ENCODE data around the gene EXOC3L4.

EXOC3L4 gene

GRCh38 chr14:103103461-103104388 lies 9.2 kb downstream of the EXOC3L4 start:
- TF ChIP-seq GATA2 (IDR thresholded peaks at IDR 0.05; ENCODE audit: low read depth, low read length), result no peak
- no peak for TF ChIP-seq GATA3 (IDR thresholded peaks at IDR 0.05; ENCODE audit: low read depth, low read length)

DNA sequence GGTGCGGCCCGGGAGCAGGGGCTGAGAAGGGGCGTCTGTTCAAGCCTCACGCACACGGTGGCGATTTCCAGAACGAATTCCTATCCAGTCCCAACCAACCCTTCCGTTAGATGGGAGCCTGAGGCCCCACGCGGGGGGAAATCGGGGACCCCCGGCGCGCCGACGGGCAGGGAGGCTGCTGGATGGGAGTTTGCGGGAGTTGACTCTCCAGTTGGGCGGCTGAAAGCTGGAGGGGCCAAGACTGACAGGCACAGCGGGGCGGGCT lies 9.8 kb downstream of the EXOC3L4 start:
- TF ChIP-seq GATA2 (IDR thresholded peaks at IDR 0.05; ENCODE audit: low read depth, low read length), result no peak
- TF ChIP-seq GATA3 (IDR thresholded peaks at IDR 0.05; ENCODE audit: low read depth, low read length), result no peak

DNA sequence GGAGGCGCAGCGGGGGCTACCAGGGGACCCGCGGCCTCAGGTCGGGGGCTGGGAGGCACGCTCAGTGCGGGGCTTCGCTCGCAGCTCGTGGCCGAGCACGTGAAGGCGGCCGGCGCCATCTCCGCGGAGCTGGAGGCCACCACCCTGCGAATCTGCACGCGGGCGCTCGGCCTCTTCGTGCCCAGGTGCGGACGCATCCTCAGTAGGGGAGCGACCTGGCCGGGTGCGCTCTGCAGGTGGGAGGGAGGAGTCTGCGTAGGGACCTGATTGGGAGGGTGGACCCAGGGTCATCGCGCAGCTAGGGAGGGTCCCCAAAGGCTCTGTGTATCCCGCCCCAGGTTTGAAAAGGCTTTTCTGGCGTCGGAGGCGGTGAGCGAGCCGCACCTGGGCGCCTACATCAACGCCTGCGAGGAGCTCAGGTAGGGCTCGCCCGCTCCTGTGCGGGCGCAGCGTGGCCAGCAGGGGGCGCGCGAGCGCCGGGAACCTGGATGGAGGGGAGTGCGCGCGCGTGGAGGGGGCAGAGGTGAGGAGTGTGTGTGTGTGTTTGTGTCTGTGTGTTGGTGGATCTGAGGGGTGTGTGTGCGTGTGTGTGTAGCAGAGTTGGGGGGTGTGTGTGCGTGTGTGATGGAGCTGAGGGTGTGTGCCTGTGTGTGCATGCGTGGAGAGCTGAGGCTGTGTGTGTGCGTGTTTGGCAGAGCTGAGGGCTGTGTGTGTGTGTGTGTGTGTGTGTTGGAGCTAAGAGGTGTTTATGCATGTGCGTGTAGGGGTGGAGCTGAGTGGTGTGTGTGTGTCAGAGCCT lies 10.3 kb downstream of the EXOC3L4 start:
- no peak for TF ChIP-seq GATA3 (IDR thresholded peaks at IDR 0.05; ENCODE audit: low read depth, low read length)
- no peak for TF ChIP-seq GATA2 (IDR thresholded peaks at IDR 0.05; ENCODE audit: low read depth, low read length)

- TF ChIP-seq GATA2 (IDR thresholded peaks at IDR 0.05; ENCODE audit: low read depth, low read length), result no peak
- no peak for TF ChIP-seq GATA3 (IDR thresholded peaks at IDR 0.05; ENCODE audit: low read depth, low read length)
These were observed 11.1 kb downstream of the EXOC3L4 start for GRCh38 chr14:103105580-103106150.

GRCh38 chr14:103107455-103107854 lies 12.9 kb downstream of the EXOC3L4 start:
- no peak for TF ChIP-seq GATA2 (IDR thresholded peaks at IDR 0.05; ENCODE audit: low read depth, low read length)
- TF ChIP-seq GATA3 (IDR thresholded peaks at IDR 0.05; ENCODE audit: low read depth, low read length), result no peak

GRCh38 chr14:103107941-103108748 lies 13.6 kb downstream of the EXOC3L4 start:
- TF ChIP-seq GATA3 (IDR thresholded peaks at IDR 0.05; ENCODE audit: low read depth, low read length), result no peak
- no peak for TF ChIP-seq GATA2 (IDR thresholded peaks at IDR 0.05; ENCODE audit: low read depth, low read length)

DNA sequence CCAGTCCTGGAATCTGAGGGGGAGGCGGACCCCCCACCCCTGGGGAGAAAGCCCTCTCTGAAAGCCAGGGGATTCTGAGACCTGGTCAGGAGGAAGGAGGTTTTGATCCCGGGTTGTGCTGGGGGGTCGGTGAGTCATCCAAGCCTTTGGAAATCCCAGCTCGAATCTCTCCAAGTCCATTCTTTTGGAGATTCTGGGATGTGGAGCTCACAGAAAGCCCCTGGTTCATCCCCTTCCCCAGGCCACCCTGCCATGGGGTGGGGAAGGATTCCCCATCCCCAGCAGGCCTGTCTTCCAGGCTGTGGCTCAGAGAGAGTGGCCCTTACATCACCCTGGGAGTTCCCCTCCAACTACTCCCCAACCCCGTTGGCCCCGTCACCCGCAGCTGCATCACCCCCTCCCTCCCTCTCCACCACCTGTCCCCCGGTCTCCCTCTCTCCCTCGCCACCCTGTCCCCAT lies 14.3 kb downstream of the EXOC3L4 start:
- no peak for TF ChIP-seq GATA2 (IDR thresholded peaks at IDR 0.05; ENCODE audit: low read depth, low read length)
- TF ChIP-seq GATA3 (IDR thresholded peaks at IDR 0.05; ENCODE audit: low read depth, low read length), result no peak

DNA sequence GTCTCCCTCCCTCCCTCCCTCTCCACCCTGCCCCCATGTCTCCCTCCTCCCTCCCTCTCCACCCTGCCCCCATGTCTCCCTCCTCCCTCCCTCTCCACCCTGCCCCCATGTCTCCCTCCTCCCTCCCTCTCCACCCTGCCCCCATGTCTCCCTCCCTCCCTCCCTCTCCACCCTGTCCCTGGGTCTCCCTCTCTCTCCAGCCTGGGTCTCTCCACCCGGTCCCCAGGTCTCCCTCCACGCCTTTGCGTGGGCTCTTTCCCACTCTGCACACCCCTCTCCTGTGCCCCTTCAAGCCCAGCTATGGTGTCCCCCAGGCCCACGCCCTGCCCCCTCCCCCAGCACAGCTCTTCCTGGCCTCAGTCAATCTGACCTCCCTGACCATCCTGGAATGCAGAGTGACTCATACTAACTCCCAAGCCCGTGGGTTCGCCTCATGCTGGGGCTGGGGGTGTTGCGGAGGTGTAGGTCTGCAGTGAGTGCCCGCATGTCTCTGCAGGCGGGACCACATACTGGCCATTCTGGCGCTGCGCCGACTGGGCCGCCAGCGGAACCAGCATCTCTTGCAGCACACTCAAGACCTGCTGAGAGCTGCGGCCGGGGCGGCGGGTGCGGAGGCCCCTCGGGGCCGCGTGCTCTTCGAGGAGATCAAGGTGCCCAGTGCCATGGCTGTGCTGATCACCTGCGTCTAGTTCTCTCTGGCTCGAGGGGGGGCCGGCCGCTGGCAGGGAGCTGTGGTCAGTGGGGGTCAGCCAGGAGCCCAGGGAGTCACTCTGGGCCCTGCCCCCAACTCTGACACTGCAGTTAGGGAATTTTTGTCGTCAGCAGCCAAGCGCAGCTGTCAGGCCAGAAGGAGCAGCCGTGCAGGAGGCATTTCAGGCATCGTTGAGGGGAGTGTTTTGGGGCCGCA lies 15.3 kb downstream of the EXOC3L4 start:
- TF ChIP-seq GATA2 (IDR thresholded peaks at IDR 0.05; ENCODE audit: low read depth, low read length) (no peak), GATA3 (IDR thresholded peaks at IDR 0.05; ENCODE audit: low read depth, low read length) (no peak)

DNA sequence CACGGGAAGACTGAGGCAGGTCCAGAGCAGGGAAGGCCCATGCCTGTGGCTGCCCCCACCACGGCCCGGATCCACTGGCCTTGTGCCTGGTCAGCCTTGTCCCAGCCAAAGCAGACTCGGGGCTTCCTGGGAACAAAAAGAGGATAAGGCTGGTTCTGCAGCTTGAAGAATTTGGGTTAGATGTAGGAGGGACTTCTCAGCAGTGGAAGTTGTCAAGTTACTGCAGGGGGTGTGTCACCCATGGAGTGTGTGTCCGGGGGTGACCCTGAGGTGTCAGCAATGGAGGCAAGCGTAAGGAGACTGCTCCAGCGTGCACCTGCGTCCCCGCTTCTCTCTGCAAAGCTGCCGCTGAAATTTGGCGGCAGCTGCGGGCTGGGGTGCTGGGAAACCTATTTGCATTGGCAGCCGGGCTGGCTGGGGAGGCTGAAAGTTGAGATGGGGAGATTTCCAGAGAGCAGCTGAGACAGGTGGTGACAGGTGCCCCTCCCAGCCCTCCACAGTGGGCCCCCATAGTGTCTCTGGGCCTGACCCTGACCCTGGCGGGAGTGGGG lies 16.2 kb downstream of the EXOC3L4 start:
- TF ChIP-seq GATA3 (IDR thresholded peaks at IDR 0.05; ENCODE audit: low read depth, low read length) (no peak), GATA2 (IDR thresholded peaks at IDR 0.05; ENCODE audit: low read depth, low read length) (no peak)

DNA sequence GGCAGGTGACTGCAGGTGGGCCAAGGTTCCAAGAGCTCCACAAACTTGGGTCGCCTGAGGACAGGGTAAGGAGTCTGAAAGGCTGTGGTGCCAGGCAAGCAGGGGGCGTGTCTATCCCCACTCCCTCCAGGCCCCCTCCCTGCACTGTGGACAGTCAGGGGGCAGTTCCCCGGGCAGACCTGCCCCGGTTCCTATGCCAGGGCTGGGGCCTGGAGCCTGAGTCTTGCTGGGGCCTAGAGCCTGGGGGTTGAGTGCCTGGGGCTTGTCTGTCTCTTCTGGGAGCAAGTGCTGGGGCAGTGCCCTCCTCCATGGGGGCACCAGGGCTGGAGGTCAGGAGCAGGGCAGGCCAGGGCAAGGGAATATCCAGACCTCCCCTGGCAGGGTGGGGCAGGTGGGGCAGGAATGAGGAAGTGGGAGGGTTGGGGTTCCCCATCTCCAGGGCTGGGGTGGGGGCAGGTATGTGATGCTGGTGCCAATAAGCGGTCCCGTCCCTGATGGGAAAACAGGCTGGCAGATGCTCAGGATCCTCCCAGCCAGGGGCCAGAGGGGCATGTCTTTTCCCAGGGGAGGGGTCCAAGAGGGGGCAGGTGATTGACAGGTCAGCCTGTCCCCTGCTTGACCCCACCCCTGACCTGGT lies 16.8 kb downstream of the EXOC3L4 start:
- no peak for TF ChIP-seq GATA3 (IDR thresholded peaks at IDR 0.05; ENCODE audit: low read depth, low read length)
- TF ChIP-seq GATA2 (IDR thresholded peaks at IDR 0.05; ENCODE audit: low read depth, low read length), result no peak

GRCh38 chr14:103112400-103113243 lies 18.1 kb downstream of the EXOC3L4 start:
- TF ChIP-seq GATA2 (IDR thresholded peaks at IDR 0.05; ENCODE audit: low read depth, low read length) (no peak), GATA3 (IDR thresholded peaks at IDR 0.05; ENCODE audit: low read depth, low read length) (no peak)

Measured in SH-SY5Y (cell line).